ENCODE measurements around the gene ENTPD1.

- TF ChIP-seq CTCF (conservative IDR thresholded peaks at IDR 0.05 in 1 of 2, IDR thresholded peaks at IDR 0.05 in 1 of 2; ENCODE audit: low read depth in 1 of 2, low read length in 2 of 2) (no peak), EZH2 (IDR thresholded peaks at IDR 0.05; ENCODE audit: low read length, missing control alignments) (no peak)
These were observed 405 bp upstream of the ENTPD1 start for GRCh38 chr10:95755511-95756004.

Measured in fibroblast of lung (primary cell).